Fibroblast of pulmonary artery (primary cell): ENCODE results near the gene SLC6A4.
"Not testable (repeated sequence)": the region's sequence is repeated elsewhere in the genome, so short reads cannot be mapped to it uniquely, and the experiment has no call there.

Experiments
- DNase-seq: peaks from one replicate; pipeline ENCODE4 v3.0.0-alpha.2; 2010; ENCODE audit warnings: low read depth
- H3K4me3 ChIP-seq: replicated peaks from 2 replicates; pipeline ENCODE4 v1.5.1; 2011; ENCODE audit warnings: low read depth, mild to moderate bottlenecking, control low read depth, low read length, moderate library complexity
- CTCF ChIP-seq: IDR thresholded peaks from 2 replicates; pipeline ENCODE4 v1.5.1; 2011; ENCODE audit warnings: mild to moderate bottlenecking, control low read depth, low read length, inconsistent platforms; ENCODE audit errors: missing control alignments

The SLC6A4 gene

GRCh38 chr17:30207655-30208054, 27.8 kb downstream of the SLC6A4 start:
- DNase-seq = no peak
- TF ChIP-seq CTCF = no peak
- no peak overlapping the region for H3K4me3 ChIP-seq

- DNase-seq = no peak
- no peak for TF ChIP-seq CTCF
- H3K4me3 ChIP-seq = no peak overlapping the region
These were observed 32.0 kb downstream of the SLC6A4 start for GRCh38 chr17:30203471-30203981.

- H3K4me3 ChIP-seq, DNase-seq: not testable (repeated sequence)
These were observed 34.8 kb downstream of the SLC6A4 start for GRCh38 chr17:30200656-30201055.

DNA sequence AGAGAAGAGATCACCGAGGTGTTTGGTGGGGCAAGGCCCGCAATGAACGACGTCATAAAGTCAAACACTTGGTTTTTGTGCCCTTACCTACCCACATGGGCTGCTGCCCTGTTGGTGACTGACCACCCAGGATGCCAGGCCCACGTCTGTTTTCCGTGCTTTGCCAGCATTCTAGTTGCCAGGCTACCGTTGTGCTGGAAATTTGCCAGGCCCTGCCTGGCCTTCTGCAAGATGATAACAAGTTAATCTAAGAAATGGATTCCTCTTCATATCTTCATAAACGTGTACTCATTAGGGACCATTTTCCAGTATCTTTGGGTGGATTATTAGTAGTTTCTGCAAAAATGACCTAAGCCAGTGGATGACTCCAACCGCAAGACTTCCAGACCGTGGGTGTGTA, 35.4 kb downstream of the SLC6A4 start:
- no peak for TF ChIP-seq CTCF

DNA sequence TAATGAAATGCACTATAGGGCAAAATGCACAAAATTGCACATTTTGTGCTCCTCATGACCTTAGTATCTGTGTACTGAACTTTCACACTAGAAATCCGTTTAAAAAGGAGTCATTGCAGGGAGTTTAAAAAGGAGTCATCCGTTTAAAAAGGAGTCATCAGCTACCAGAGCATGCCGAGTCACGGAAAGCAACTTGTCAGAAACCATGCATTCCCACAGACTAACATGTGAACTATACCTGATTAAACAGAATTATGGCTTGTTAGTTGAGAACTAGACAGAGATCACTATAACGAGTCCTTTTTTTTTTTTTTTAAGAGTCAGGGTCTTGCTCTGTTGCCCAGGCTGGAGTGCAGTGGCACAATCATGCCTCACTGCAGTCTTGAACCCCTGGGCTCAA, 35.9 kb downstream of the SLC6A4 start:
- DNase-seq = no peak
- TF ChIP-seq CTCF = no peak

More for the DNA sequence above, 35.4 kb downstream of the SLC6A4 start:
- no peak for DNase-seq
- no peak overlapping the region for H3K4me3 ChIP-seq

GRCh38 chr17:30197416-30197815, 38.1 kb downstream of the SLC6A4 start:
- no peak for DNase-seq

More for the DNA sequence above, 35.9 kb downstream of the SLC6A4 start:
- no peak overlapping the region for H3K4me3 ChIP-seq

DNA sequence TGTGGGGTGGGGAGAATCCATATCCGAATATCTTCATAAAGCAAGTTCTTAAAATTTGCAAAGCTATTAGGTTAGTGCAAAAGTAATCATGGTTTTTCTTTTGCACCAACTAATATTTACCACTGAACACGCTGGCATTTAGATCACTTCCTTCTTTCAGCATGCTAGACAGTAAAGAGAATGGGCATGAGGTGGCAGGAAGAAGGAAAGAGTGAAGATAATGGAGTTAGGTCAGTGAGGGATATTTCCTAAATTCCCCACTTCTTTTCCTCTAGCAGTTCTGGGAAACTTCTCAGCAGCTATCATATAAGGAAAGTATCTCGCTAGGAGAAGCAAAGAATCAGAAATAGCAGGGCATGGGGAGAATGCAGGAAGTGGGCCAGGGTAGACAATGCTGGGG, 39.0 kb downstream of the SLC6A4 start:
- H3K4me3 ChIP-seq = no peak overlapping the region
- DNase-seq = no peak
- no peak for TF ChIP-seq CTCF

More at GRCh38 chr17:30197416-30197815, 38.1 kb downstream of the SLC6A4 start:
- H3K4me3 ChIP-seq = no peak overlapping the region
- TF ChIP-seq CTCF = no peak
